CD4-positive, alpha-beta T cell (primary cell): ENCODE results near the gene C1orf167. TPM values are rescaled to one million over a fixed set of nuclear protein-coding genes. Genes with fewer than 3 reads are reported as not detected.

ENCODE experiments used
- ATAC-seq: fragments of 200-7000 bp; cut with Tn5 transposase; one replicate; pipeline ENCODE4 v1.10.0; 2022; ENCODE audit warnings: mild to moderate bottlenecking; ENCODE audit not compliant: poor library complexity
- CTCF ChIA-PET: fragments of 350-600 bp; sonication (Branson Sonifier 250); formaldehyde crosslinking; loops from one replicate; lab custom pipeline; 2021; ENCODE audit warnings: antibody characterized with exemption, inconsistent platforms; lab: Charles Lee
- POLR2A ChIA-PET: fragments of 350-600 bp; sonication (Branson Sonifier 250); formaldehyde crosslinking; loops from one replicate; lab custom pipeline; 2021; ENCODE audit warnings: antibody characterized with exemption, inconsistent platforms; lab: Charles Lee
- DNase-seq, 14 experiments: peaks; one replicate each; pipeline ENCODE4 v3.0.0-alpha.2; 2013 to 2020; ENCODE audit warnings: mixed read lengths in 2 of 14
- H3K27ac ChIP-seq, 2 donors: one replicate each; pipeline versions ENCODE4 v1.5.1 to v1.7.0; 2013; ENCODE audit warnings: low read length in 2 of 2, low read depth in 1 of 2, mild to moderate bottlenecking in 1 of 2
- H3K27me3 ChIP-seq, 2 experiments: 1 replicate in 1 of 2; 2 replicates in 1 of 2; pipeline versions ENCODE4 v1.6.1 to v1.7.0; 2013; ENCODE audit warnings: low read length in 2 of 2, control low read depth in 1 of 2, mild to moderate bottlenecking in 1 of 2, moderate library complexity in 1 of 2; ENCODE audit not compliant: insufficient read depth in 2 of 2, control insufficient read depth in 1 of 2
- H3K36me3 ChIP-seq: one replicate; pipeline ENCODE4 v1.6.1; 2013; ENCODE audit warnings: low read length, control low read depth; ENCODE audit not compliant: insufficient read depth
- H3K4me1 ChIP-seq: one replicate; pipeline ENCODE4 v1.6.1; 2013; ENCODE audit warnings: low read length, control low read depth; ENCODE audit not compliant: insufficient read depth
- H3K4me3 ChIP-seq: one replicate; pipeline ENCODE4 v1.5.1; 2013; ENCODE audit warnings: mild to moderate bottlenecking, low read length, moderate library complexity
- H3K9me3 ChIP-seq, 2 experiments: 1 replicate in 1 of 2; 2 replicates in 1 of 2; pipeline versions ENCODE4 v1.6.1 to v1.7.0; 2013; ENCODE audit warnings: low read length in 2 of 2, mild to moderate bottlenecking in 2 of 2, control low read depth in 1 of 2, moderate library complexity in 1 of 2; ENCODE audit not compliant: control insufficient read depth in 1 of 2, insufficient read depth in 1 of 2
- H3K27ac Mint-ChIP-seq: one replicate; pipeline ENCODE4 v1.8.0; 2020; ENCODE audit warnings: mixed read lengths
- H3K27me3 Mint-ChIP-seq: one replicate; pipeline ENCODE4 v1.8.0; 2021; ENCODE audit warnings: mixed read lengths
- H3K36me3 Mint-ChIP-seq: one replicate; pipeline ENCODE4 v1.8.0; 2021; ENCODE audit warnings: low read depth, mixed read lengths
- H3K4me1 Mint-ChIP-seq: one replicate; pipeline ENCODE4 v1.8.0; 2021; ENCODE audit warnings: low read depth, mixed read lengths
- H3K4me3 Mint-ChIP-seq: one replicate; pipeline ENCODE4 v1.8.0; 2020; ENCODE audit warnings: mild to moderate bottlenecking, mixed read lengths
- H3K9me3 Mint-ChIP-seq: one replicate; pipeline ENCODE4 v1.8.0; 2020; ENCODE audit warnings: mixed read lengths
- CTCF ChIP-seq: fragments of 200-600 bp; IDR thresholded peaks from one replicate; pipeline ENCODE4 v1.8.0; 2022; ENCODE audit warnings: antibody characterized with exemption, mild to moderate bottlenecking
- intact Hi-C, 2 experiments: fragments of 100-400 bp; cut with DNase I in 1 of 2; cut with micrococcal nuclease in 1 of 2; formaldehyde crosslinking; loops; one replicate each; pipeline versions ENCODE4 v1.15.1 to v1.9.0; 2023 to 2025; cut with DNase I, micrococcal nuclease
- total RNA-seq, 174 experiments: library from RNA in 2 of 174; stranded (reverse) in 2 of 174; gene quantifications; one replicate each; pipeline ENCODE4 v1.2.3 and lab custom pipeline; 2021 to 2026

The C1orf167 gene
- total RNA-seq, 2 experiments from 2014 or later: not detected

GRCh38 chr1:11781297-11781696 is 19.3 kb downstream of the C1orf167 start:
- TF ChIP-seq CTCF: no peak
- H3K4me1 Mint-ChIP-seq: no peaks in the 10 kb centered on the region
- Histone ChIP-seq H3K9me3 (no peaks in the 10 kb centered on the region), H3K4me1 (peaks cover 13% of the 10 kb centered on the region), H3K27ac (no peak overlapping the region), H3K27me3 (no peaks in the 10 kb centered on the region), H3K36me3 (no peaks in the 10 kb centered on the region), H3K4me3 (no peak overlapping the region)
- DNase-seq (no peak), ATAC-seq (no peak)
- no peaks in the 10 kb centered on the region for H3K36me3 Mint-ChIP-seq
- ChIA-PET CTCF (no interaction called here), POLR2A (no interaction called here)
- H3K4me3 Mint-ChIP-seq: no peak overlapping the region
- no peak overlapping the region for H3K27ac Mint-ChIP-seq
- no peaks in the 10 kb centered on the region for H3K9me3 Mint-ChIP-seq
- intact Hi-C loops: no loop called here
- H3K27me3 Mint-ChIP-seq: no peaks in the 10 kb centered on the region

GRCh38 chr1:11782127-11782708 is 20.2 kb downstream of the C1orf167 start:
- H3K9me3 Mint-ChIP-seq: no peaks in the 10 kb centered on the region
- intact Hi-C loops: no loop called here

GRCh38 chr1:11783556-11783955 is 21.6 kb downstream of the C1orf167 start:
- ChIA-PET CTCF (no interaction called here), POLR2A (no interaction called here)
- intact Hi-C loops: no loop called here
- no peak for ATAC-seq
- Mint-ChIP-seq H3K4me3 (no peak overlapping the region), H3K27me3 (no peaks in the 10 kb centered on the region), H3K27ac (no peak overlapping the region), H3K9me3 (no peaks in the 10 kb centered on the region), H3K4me1 (no peaks in the 10 kb centered on the region), H3K36me3 (no peaks in the 10 kb centered on the region)
- peaks cover 13% of the 10 kb centered on the region for H3K4me1 ChIP-seq
- no peaks in the 10 kb centered on the region for H3K9me3 ChIP-seq
- no peaks in the 10 kb centered on the region for H3K27me3 ChIP-seq
- no peak overlapping the region for H3K27ac ChIP-seq
- TF ChIP-seq CTCF: no peak
- H3K4me3 ChIP-seq: no peak overlapping the region
- no peaks in the 10 kb centered on the region for H3K36me3 ChIP-seq
- no peak for DNase-seq

More at GRCh38 chr1:11782127-11782708, 20.2 kb downstream of the C1orf167 start:
- no peaks in the 10 kb centered on the region for H3K4me1 Mint-ChIP-seq
- Histone ChIP-seq H3K9me3 (no peaks in the 10 kb centered on the region), H3K27ac (no peak overlapping the region), H3K27me3 (no peaks in the 10 kb centered on the region), H3K4me3 (no peak overlapping the region), H3K4me1 (peaks cover 13% of the 10 kb centered on the region), H3K36me3 (no peaks in the 10 kb centered on the region)
- no peak overlapping the region for H3K4me3 Mint-ChIP-seq
- no peak for TF ChIP-seq CTCF
- ATAC-seq: no peak
- H3K27me3 Mint-ChIP-seq: no peaks in the 10 kb centered on the region
- no peaks in the 10 kb centered on the region for H3K36me3 Mint-ChIP-seq
- DNase-seq: peak in 1 of 14 experiments; percentile 9
- ChIA-PET CTCF (no interaction called here), POLR2A (no interaction called here)
- no peak overlapping the region for H3K27ac Mint-ChIP-seq
